CD4-positive, alpha-beta T cell treated with Interleukin-17A for 1 hour (primary cell): ENCODE results near the gene SUPT4H1.

ENCODE experiments used
- DNase-seq: peaks from one replicate; pipeline ENCODE4 v3.0.0-alpha.2; 2020

SUPT4H1 gene

GRCh38 chr17:58338841-58339754 is 12.9 kb downstream of the SUPT4H1 start:
- DNase-seq: peak; percentile 51

DNA sequence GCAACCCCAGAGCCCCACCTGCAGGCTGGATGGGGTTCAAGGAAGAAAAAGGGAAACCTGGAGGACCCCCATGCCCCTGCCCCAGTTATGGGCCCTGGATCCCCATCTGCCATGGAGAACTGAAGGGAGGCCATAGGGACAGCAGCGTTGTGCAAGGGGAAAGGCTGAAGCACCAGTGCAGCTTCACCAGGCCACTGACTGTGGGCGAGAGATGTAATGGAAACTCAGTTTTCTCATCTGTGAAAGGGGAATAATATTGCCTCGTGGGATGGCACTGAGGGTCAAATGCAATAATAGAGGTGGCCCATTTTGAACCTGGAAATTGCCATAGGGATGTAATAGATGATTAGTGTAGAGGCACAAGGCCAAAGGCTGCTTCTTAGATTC is 13.6 kb downstream of the SUPT4H1 start:
- no peak for DNase-seq

- peak; percentile 94 for DNase-seq
Observed at GRCh38 chr17:58337600-58338453, 14.2 kb downstream of the SUPT4H1 start.

DNA sequence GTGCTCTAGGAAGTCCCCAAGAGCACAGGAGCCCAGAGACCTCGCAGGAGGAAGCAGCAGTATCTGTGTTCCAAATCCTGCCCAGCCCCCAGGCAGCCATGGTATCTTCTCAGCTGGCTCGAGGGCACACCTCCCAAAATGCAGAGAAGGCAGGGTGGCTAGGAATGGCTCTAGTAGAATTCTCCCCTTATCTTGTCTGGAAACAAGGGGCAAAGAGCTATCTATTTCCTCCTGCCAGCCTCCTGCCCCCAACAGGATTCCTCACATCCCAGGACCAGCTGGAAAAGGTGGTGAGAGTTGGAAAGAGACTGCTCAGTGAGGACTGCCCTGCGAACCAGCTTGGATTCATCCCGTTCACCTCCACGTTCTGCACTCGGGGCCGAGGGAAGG is 14.8 kb downstream of the SUPT4H1 start:
- DNase-seq: peak; percentile 76

DNA sequence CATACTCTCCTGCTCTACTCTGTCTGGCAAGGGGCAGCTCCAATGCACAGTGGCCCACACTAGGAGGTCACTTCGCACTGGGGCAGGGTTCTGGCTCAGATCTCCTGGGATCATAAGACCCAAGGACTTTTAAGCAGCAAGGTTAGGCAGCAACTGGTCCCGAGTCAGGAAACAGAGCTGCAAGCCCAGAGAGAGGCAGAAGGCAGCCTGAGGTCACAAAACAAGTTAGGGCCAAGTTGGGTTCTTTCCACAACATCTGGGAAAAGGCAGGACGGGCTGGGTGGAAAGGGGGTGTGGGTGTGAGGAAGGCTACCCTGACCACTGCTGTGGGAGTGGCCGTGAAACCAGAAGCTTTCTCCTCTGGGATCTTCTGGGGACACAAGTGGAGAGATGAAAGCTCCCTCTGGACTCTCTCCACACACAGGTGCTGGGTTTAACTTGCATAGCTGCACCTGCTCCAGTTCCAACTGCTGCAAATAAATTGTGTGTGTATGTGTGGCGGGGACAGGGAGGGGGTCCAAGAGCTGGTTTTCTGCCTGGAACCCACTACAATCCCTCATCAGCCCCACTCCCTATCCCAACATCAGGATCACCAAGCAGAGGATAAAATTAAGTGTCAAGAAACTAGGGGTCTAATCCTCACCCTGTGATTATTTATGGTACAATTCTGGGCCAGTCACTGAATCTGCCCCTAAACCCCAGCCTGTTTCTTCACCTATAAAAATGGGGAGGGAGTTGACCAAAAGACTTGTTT is 15.4 kb downstream of the SUPT4H1 start:
- peak; percentile 35 for DNase-seq

DNA sequence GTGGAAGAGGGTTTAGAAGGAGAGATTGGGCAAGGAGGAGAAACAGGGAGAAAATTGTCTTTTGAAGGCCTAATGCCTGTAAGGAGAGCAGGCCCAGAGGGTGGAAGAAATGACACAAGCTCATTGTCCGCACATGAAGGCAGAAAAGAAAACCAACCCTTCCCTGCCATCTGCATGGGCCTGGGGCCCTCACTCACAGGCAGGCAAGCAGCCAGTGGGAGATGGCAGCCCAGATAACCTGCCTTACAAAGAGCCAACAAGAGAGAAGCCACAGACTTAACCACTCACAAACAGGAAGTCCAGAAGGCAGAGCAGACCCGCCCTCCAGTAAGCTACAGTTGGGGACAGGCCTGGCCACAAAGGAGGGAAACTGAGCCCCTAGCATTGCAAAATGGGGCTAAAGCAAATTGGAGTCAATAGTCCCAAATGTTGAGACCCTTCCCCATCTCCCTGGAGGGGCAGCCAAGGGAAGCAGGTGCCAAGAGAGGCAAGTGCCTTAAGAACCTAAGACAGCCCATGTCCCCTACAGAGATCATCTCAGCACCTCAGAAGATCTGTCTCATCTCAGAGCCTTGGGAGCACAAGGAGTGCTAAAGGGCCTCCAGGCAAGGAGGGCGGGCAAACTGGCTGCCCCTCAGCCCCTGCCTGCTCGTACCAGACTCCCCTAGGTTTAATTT is 16.1 kb downstream of the SUPT4H1 start:
- DNase-seq: peak; percentile 87

DNA sequence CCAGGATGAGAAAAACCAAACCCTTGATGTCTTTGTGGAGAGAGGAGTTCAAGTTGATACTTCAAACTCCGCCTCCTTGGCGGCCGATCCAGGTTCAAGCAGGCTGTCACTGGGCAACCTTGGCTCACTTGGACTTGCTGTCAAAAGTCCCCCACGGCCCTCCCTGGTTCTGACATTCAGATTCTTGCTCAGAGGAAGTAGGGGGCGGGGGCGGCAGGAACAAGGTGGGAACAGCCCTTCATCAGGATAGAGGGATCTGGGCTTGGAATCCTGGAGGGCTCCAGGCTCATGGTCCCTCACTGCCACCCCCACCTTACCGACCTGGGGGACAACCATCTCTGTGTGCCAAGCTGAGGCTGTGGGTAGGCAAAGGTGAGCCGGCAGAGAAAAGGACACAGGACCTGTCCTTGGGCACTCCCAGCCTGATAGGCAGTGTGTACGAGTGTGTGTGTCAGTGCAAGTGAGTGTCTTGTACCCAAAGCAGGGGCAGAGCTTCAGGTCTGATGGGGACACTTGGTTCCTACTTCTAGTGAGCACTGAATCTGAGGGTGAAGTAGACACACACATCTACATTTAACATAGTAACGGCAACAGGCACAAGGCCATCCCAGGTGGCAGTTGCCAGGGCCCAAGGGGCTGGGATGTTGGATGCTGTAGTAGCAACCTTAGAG is 16.8 kb downstream of the SUPT4H1 start:
- peak; percentile 47 for DNase-seq

GRCh38 chr17:58334661-58335060 is 17.3 kb downstream of the SUPT4H1 start:
- no peak for DNase-seq

DNA sequence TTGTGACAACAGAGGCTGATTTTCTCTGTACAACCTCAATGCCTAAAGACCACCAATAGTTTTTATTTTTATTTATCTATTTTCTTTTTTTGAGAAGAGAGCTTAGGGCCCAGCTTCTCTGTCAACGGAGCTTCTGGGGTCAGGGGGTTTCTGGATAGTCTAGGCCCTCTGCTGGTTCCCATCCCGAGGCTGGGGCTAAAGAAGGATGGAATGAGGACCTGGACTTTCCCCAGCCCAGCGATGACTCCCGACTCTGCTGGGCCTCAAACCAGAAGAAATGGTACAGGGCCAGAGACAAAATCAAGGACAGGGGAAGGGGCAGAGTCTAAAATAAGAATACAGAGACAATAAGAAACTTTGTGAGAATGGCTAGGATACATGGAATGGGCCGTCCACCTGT is 17.7 kb downstream of the SUPT4H1 start:
- no peak for DNase-seq

DNA sequence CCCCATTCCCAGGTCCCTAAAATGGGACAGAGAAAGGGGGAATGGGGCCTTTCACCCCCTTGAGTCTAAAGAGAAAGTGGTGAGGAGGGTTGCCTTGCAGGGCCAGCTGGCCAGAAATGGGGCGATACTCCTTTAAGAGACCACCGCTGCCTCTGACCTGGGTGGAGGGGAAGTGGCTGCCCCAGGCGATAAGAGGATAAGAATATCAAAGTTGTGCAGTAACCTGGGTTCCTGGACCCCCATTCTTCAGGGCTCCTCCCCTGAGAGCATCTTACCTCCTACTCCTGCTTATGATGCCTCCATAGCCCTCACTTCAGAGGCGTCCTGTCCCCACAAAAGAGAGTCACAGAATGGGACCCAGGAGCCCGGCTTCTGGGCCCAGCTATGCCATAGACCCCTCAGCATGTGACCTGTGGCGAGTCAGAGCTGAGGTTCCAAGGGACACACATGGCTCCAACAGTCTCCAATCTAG is 18.2 kb downstream of the SUPT4H1 start:
- peak; percentile 46 for DNase-seq

DNA sequence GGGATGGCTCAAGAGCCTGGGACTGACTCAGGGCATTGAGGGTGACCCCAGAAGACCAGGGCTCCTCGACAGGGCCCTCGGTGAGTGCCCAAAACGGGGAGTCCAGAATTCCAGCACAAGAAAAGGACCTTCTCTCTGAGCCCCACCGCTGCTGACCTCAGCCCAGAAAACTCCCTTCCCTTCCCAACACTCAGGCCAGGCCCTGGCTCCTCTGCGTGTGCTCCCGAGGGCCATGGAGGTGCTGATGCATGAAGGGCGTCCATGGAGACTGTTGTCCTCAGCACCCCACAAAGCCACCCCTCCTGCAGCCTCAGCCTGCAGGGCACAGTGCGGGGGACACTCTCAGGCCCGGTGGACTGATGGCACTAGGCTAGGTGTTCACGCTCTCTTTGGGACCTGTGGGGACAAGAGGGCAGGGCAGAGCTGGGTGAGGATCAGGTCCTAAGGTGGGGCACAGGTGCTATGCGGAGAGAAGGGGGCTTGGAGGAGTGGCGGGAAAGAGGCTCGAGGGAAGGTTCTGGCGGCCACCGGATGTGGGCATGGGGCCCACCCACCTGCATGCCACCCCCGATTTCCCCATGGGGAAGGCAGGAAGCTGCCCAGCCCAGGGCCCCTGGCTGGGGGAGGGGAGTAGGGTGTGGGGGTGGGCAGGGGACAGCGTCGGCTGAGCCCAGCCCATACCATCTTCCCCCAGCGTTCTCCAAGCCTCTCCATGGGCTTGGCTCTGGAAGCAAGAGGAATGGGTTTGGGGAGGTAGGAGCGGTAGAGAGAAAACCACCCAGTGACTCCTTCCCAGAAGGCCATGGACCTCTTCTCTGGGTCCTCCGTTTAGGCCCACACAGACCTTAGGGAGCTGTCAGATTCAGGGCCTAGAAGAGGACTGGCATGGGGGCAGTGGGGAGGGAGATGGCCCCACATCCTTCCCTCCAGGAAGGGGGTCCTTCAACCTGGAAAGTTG is 18.9 kb downstream of the SUPT4H1 start:
- peak; percentile 54 for DNase-seq

- DNase-seq: peak; percentile 93
Observed at GRCh38 chr17:58331815-58332777, 19.9 kb downstream of the SUPT4H1 start.

- peak; percentile 81 for DNase-seq
Observed at GRCh38 chr17:58330997-58331814, 20.8 kb downstream of the SUPT4H1 start.

- peak; percentile 42 for DNase-seq
Observed at GRCh38 chr17:58330538-58330996, 21.4 kb downstream of the SUPT4H1 start.

- peak; percentile 77 for DNase-seq
Observed at GRCh38 chr17:58329810-58330537, 22.0 kb downstream of the SUPT4H1 start.

GRCh38 chr17:58329035-58329809 is 22.8 kb downstream of the SUPT4H1 start:
- peak; percentile 86 for DNase-seq
